WTC11 (cell line): ENCODE data around the gene COL5A1.

Experiments used
- ATF2 ChIP-seq: sonication (generic); formaldehyde crosslinking; IDR thresholded peaks from 2 replicates; pipeline ENCODE4 v1.8.1; 2022; ENCODE audit warnings: low read depth, missing genetic modification reagents, borderline replicate concordance
- CBFB ChIP-seq: sonication (generic); formaldehyde crosslinking; IDR thresholded peaks from 2 replicates; pipeline ENCODE4 v1.8.1; 2022; ENCODE audit warnings: mild to moderate bottlenecking, low read depth, missing genetic modification reagents
- CTCF ChIP-seq: fragments of 200-600 bp; IDR thresholded peaks from 2 replicates; pipeline ENCODE4 v1.8.0; 2022; ENCODE audit warnings: antibody characterized with exemption
- FOXP4 ChIP-seq: sonication (generic); formaldehyde crosslinking; IDR thresholded peaks from 2 replicates; pipeline ENCODE4 v1.8.0; 2022; ENCODE audit warnings: mild to moderate bottlenecking, missing genetic modification reagents
- SP1 ChIP-seq: sonication (generic); formaldehyde crosslinking; conservative IDR thresholded peaks from 2 replicates; pipeline ENCODE4 v1.8.1; 2022; ENCODE audit warnings: missing genetic modification reagents
- ZNF263 ChIP-seq: sonication (generic); formaldehyde crosslinking; IDR thresholded peaks from 2 replicates; pipeline ENCODE4 v1.8.1; 2022; ENCODE audit warnings: low read depth, mild to moderate bottlenecking, moderate library complexity, missing genetic modification reagents
- ZNF423 ChIP-seq: fragments of 250-450 bp; sonication (Bioruptor Pico); IDR thresholded peaks from 2 replicates; pipeline ENCODE4 v2.1.2; 2022; ENCODE audit warnings: mild to moderate bottlenecking, moderate library complexity
- TF ChIP-seq, protein P1 (sequence below): fragments of 250-450 bp; sonication (Bioruptor Pico); IDR thresholded peaks from 2 replicates; pipeline ENCODE4 v2.1.2; 2022; ENCODE audit warnings: mild to moderate bottlenecking, moderate library complexity
- TF ChIP-seq, protein P2 (sequence below): sonication (generic); formaldehyde crosslinking; IDR thresholded peaks from 2 replicates; pipeline ENCODE4 v1.8.0; 2022; ENCODE audit warnings: missing genetic modification reagents
- TF ChIP-seq, protein P3 (sequence below): fragments of 250-450 bp; sonication (Bioruptor Pico); IDR thresholded peaks from 2 replicates; pipeline ENCODE4 v1.8.0; 2021; ENCODE audit warnings: mild to moderate bottlenecking

DNA sequence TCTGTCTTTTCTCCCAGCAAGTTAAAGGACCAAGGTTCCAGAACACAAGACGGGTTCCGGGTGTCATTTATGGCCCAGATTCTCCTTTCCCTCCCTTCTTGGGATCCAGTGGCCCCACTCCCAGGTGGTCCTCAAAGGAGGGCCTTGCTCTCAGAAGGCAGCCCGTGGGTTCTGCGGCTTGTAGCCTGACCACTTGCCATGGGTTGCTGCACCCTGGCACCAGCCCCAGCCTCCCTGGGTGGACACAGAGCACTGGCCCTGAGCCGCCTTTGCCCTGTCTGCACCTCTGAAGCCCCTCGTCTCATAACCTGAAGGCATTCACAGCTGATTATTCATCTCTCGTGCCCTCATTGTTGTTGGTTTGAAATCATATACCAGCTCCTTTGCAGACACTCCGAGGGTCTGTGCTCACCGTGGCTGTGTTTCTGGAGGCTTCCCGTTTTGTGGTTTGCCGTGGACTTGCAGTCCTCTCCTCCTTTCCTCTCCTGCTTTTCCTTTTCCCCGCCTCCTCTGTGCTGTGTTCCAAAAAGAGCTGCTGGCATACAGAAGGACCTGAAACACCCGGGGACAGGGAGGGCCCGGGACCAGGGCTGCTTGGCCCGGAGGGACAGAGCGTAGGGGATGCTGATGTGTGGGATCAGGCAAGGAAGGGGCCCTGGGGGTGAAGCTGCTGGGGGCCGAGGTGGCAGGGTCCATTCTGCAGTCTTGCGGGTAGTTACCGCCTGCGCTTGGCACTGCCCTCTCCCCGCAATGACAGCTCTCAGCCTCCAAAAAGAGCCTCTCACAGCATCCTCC lies 189.5 kb downstream of the COL5A1 start:
- TF ChIP-seq ATF2 (CRISPR knock-in tag), result no peak
- no peak for TF ChIP-seq CTCF
- TF ChIP-seq CBFB (CRISPR knock-in tag), result no peak
- no peak for TF ChIP-seq ZNF263 (CRISPR knock-in tag)
- TF ChIP-seq, protein P1, sequence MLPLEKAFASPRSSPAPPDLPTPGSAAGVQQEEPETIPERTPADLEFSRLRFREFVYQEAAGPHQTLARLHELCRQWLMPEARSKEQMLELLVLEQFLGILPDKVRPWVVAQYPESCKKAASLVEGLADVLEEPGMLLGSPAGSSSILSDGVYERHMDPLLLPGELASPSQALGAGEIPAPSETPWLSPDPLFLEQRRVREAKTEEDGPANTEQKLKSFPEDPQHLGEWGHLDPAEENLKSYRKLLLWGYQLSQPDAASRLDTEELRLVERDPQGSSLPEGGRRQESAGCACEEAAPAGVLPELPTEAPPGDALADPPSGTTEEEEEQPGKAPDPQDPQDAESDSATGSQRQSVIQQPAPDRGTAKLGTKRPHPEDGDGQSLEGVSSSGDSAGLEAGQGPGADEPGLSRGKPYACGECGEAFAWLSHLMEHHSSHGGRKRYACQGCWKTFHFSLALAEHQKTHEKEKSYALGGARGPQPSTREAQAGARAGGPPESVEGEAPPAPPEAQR, result no peak
- no peak for TF ChIP-seq SP1 (CRISPR knock-in tag)
- TF ChIP-seq, protein P2, sequence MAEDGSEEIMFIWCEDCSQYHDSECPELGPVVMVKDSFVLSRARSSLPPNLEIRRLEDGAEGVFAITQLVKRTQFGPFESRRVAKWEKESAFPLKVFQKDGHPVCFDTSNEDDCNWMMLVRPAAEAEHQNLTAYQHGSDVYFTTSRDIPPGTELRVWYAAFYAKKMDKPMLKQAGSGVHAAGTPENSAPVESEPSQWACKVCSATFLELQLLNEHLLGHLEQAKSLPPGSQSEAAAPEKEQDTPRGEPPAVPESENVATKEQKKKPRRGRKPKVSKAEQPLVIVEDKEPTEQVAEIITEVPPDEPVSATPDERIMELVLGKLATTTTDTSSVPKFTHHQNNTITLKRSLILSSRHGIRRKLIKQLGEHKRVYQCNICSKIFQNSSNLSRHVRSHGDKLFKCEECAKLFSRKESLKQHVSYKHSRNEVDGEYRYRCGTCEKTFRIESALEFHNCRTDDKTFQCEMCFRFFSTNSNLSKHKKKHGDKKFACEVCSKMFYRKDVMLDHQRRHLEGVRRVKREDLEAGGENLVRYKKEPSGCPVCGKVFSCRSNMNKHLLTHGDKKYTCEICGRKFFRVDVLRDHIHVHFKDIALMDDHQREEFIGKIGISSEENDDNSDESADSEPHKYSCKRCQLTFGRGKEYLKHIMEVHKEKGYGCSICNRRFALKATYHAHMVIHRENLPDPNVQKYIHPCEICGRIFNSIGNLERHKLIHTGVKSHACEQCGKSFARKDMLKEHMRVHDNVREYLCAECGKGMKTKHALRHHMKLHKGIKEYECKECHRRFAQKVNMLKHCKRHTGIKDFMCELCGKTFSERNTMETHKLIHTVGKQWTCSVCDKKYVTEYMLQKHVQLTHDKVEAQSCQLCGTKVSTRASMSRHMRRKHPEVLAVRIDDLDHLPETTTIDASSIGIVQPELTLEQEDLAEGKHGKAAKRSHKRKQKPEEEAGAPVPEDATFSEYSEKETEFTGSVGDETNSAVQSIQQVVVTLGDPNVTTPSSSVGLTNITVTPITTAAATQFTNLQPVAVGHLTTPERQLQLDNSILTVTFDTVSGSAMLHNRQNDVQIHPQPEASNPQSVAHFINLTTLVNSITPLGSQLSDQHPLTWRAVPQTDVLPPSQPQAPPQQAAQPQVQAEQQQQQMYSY (CRISPR knock-in tag), result no peak
- TF ChIP-seq FOXP4 (CRISPR knock-in tag), result no peak
- no peak for TF ChIP-seq ZNF423
- TF ChIP-seq, protein P3, sequence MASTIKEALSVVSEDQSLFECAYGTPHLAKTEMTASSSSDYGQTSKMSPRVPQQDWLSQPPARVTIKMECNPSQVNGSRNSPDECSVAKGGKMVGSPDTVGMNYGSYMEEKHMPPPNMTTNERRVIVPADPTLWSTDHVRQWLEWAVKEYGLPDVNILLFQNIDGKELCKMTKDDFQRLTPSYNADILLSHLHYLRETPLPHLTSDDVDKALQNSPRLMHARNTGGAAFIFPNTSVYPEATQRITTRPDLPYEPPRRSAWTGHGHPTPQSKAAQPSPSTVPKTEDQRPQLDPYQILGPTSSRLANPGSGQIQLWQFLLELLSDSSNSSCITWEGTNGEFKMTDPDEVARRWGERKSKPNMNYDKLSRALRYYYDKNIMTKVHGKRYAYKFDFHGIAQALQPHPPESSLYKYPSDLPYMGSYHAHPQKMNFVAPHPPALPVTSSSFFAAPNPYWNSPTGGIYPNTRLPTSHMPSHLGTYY (CRISPR knock-in tag), result no peak
